IMR-90 (cell line): ENCODE data around the gene SOCS3.

Source experiments
- CEBPB ChIP-seq: IDR thresholded peaks from 2 replicates; pipeline ENCODE4 v1.6.1; 2012; ENCODE audit warnings: low read depth, low read length, improper control_type of control experiment
- POLR2A ChIP-seq: IDR thresholded peaks from 2 replicates; pipeline ENCODE4 v1.6.1; 2012; ENCODE audit warnings: mild to moderate bottlenecking, low read depth, low read length
- SMC3 ChIP-seq: fragments of 150-350 bp; IDR thresholded peaks from 2 replicates; pipeline ENCODE4 v1.6.1; 2016; ENCODE audit warnings: low read depth, mild to moderate bottlenecking, antibody characterized with exemption, low read length, moderate library complexity
- TF ChIP-seq, protein P1 (sequence below): conservative IDR thresholded peaks from 2 replicates; pipeline ENCODE4 v1.5.1; 2012; ENCODE audit warnings: mild to moderate bottlenecking, low read depth, low read length, improper control_type of control experiment
- TF ChIP-seq, protein P2 (sequence below): fragments of 150-350 bp; IDR thresholded peaks from 2 replicates; pipeline ENCODE4 v1.6.1; 2016; ENCODE audit warnings: low read depth, mild to moderate bottlenecking, low read length, moderate library complexity, borderline replicate concordance

DNA sequence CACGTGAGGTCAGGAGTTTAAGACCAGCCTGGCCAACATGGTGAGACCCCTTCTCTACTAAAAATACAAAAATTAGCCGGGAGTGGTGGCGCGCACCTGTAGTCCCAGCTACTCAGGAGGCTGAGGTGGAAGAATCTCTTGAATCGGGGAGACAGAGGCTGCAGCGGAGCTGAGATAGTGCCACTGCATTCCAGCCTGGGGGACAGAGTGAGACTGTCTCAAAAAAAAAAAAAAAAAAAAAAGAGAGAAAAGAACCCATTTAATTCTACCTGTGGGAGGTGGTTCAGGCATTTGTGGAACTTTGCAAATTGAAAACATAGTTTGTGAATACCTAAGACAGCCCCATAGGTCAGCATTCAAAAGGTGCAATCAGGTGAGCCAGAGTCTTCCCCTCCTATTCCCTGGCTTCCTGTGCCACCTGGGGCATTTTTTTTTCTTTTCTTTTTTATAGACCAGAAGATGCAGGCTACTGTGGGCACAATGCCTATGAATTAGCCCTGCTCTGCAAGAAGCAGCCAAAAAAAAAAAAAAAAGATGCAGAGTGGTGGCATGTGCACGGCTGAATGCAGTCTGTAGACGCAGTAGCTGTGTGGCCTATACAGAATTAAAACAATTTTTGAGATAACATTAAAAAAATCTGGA is 9.1 kb upstream of the SOCS3 start:
- TF ChIP-seq, protein P1, sequence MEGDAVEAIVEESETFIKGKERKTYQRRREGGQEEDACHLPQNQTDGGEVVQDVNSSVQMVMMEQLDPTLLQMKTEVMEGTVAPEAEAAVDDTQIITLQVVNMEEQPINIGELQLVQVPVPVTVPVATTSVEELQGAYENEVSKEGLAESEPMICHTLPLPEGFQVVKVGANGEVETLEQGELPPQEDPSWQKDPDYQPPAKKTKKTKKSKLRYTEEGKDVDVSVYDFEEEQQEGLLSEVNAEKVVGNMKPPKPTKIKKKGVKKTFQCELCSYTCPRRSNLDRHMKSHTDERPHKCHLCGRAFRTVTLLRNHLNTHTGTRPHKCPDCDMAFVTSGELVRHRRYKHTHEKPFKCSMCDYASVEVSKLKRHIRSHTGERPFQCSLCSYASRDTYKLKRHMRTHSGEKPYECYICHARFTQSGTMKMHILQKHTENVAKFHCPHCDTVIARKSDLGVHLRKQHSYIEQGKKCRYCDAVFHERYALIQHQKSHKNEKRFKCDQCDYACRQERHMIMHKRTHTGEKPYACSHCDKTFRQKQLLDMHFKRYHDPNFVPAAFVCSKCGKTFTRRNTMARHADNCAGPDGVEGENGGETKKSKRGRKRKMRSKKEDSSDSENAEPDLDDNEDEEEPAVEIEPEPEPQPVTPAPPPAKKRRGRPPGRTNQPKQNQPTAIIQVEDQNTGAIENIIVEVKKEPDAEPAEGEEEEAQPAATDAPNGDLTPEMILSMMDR: no peak
- TF ChIP-seq POLR2A: no peak
- TF ChIP-seq, protein P2, sequence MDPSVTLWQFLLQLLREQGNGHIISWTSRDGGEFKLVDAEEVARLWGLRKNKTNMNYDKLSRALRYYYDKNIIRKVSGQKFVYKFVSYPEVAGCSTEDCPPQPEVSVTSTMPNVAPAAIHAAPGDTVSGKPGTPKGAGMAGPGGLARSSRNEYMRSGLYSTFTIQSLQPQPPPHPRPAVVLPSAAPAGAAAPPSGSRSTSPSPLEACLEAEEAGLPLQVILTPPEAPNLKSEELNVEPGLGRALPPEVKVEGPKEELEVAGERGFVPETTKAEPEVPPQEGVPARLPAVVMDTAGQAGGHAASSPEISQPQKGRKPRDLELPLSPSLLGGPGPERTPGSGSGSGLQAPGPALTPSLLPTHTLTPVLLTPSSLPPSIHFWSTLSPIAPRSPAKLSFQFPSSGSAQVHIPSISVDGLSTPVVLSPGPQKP: no peak
- TF ChIP-seq CEBPB: no peak
- no peak for TF ChIP-seq SMC3
